Heart left ventricle (tissue), 16 donors: ENCODE results near the gene CREBBP. TPM values are rescaled to one million over a fixed set of nuclear protein-coding genes. Genes with fewer than 3 reads are reported as not detected.

ENCODE experiments used
- ATAC-seq, 4 donors: fragments of 200-7000 bp; cut with Tn5 transposase; one replicate each; pipeline ENCODE4 v1.9.1; 2020 to 2022; ENCODE audit warnings: moderate library complexity in 4 of 4, mild to moderate bottlenecking in 3 of 4, moderate number of reproducible peaks in 1 of 4
- DNase-seq, 5 donors: peaks; one replicate each; pipeline ENCODE4 v3.0.0-alpha.2; 2020
- H3K27ac ChIP-seq, 12 donors: fragments of 200-600 bp; sonication (generic) in 4 of 12; one replicate each; pipeline versions ENCODE4 v1.5.0 to v1.8.0; 2016 to 2022; ENCODE audit warnings: mild to moderate bottlenecking in 2 of 12
- H3K27me3 ChIP-seq, 9 donors: fragments of 200-600 bp; sonication (generic) in 2 of 9; one replicate each; pipeline versions ENCODE4 v1.5.1 to v1.8.0; 2016 to 2022; ENCODE audit warnings: mild to moderate bottlenecking in 3 of 9
- H3K36me3 ChIP-seq, 9 donors: fragments of 200-600 bp; sonication (generic) in 2 of 9; one replicate each; pipeline versions ENCODE4 v1.5.0 to v1.8.0; 2018 to 2022; ENCODE audit warnings: mild to moderate bottlenecking in 2 of 9
- H3K4me1 ChIP-seq, 12 donors: fragments of 200-600 bp; sonication (generic) in 4 of 12; one replicate each; pipeline versions ENCODE4 v1.5.0 to v1.8.0; 2016 to 2022; ENCODE audit warnings: mild to moderate bottlenecking in 3 of 12
- H3K4me3 ChIP-seq, 12 donors: fragments of 200-600 bp; sonication (generic) in 4 of 12; one replicate each; pipeline versions ENCODE4 v1.5.0 to v1.8.0; 2017 to 2022; ENCODE audit warnings: mild to moderate bottlenecking in 9 of 12, moderate library complexity in 4 of 12
- H3K9me3 ChIP-seq, 12 donors: fragments of 200-600 bp; sonication (generic) in 4 of 12; one replicate each; pipeline versions ENCODE4 v1.5.0 to v1.8.0; 2016 to 2022; ENCODE audit warnings: mild to moderate bottlenecking in 1 of 12
- POLR2A ChIP-seq, 2 donors: fragments of 450-650 bp; IDR thresholded peaks; one replicate each; pipeline ENCODE4 v1.6.1; 2017; ENCODE audit warnings: antibody characterized with exemption in 2 of 2, mild to moderate bottlenecking in 2 of 2, moderate library complexity in 2 of 2
- WGBS, 4 donors: extraction: QIAGEN DNeasy Blood & Tissue Kit in 2 of 4; methylation state at CpG; one replicate each; pipeline versions ENCODE4 v1.1.5 to v1.1.7; 2013 to 2018; 5-methylcytosine and 5-hydroxymethylcytosine counted together
- intact Hi-C, 10 donors: fragments of 100-400 bp; cut with DNase I; formaldehyde crosslinking; loops; one replicate each; pipeline versions ENCODE4 v1.11.1 to v1.14.2; 2022
- polyA plus RNA-seq, 2 donors: library from polyadenylated mRNA; stranded (reverse); fragments of 200-250 nt; gene quantifications; one replicate each; pipeline ENCODE4 v1.2.3, GENCODE V29; 2013
- total RNA-seq, 9 donors: library from RNA; depleted of rRNA in 2 of 9; stranded (reverse); fragments of >200 nt in 2 of 9; fragmentation: NEBNext Ultra II Directional in 3 of 9; extraction: Animal tissue kit (Norgen Biotek cat#: 25700) in 3 of 9; gene quantifications; one replicate each; pipeline versions ENCODE4 v1.1.0 to v1.2.4, GENCODE V29; 2016 to 2023
- TF ChIP-seq, protein P1 (sequence below), 12 donors: fragments of 200-600 bp; sonication (generic) in 4 of 12; IDR thresholded peaks; one replicate each; pipeline versions ENCODE4 v1.5.0 to v1.8.0; 2018 to 2022; ENCODE audit warnings: antibody characterized with exemption in 12 of 12, mild to moderate bottlenecking in 5 of 12
- donor health status: ischemic (EF 13 %, LVEDD 7.1; RV severe dilation, severe dysfunction).
- donor health status: healthy with polysubstance abuse.
- donor health status: DM: no; HTN: yes; CAD: no.
- donor health status: DM: no; HTN: no; CAD: no.
- donor health status: ischemic (EF 25% LVEDD 6.9; RV normal size, moderate dysfunction).
- donor health status: ischemic (EF 25% LVEDD 5.7; RV mildly dilated, moderate dysfunction).
- donor health status: healthy.
- donor health status: DM: yes; HTN: yes; CAD: no.
- donor health status: ischemic (EF 35%, LVEDD 5.7; RV mildly dilated, moderate dysfunction).
- donor health status: nonischemic (EF 11% LVEDD 7.7; RV severe dilation, severe dysfunction).
- donor health status: DM: yes; HTN: yes; CAD: no.
- donor health status: PGD.
- donor health status: ischemic (EF 29% LVEDD 5.4; RV normal size, mild dysfunction).
- donor health status: nonischemic (EF 23%, LVEDD 6.1; RV moderate dilation, normal function).

CREBBP gene
- total and polyA plus RNA-seq, 11 donors: 17.1 to 77.6 (median 39.6) TPM

- no peak overlapping the region for H3K27ac ChIP-seq
- WGBS, 4 donors: 92 to 95% (median 94%) methylated on average over 22 to 31 of the region's 31 CpGs
Measured at GRCh38 chr16:3728424-3729160, 151.9 kb downstream of the CREBBP start.

DNA sequence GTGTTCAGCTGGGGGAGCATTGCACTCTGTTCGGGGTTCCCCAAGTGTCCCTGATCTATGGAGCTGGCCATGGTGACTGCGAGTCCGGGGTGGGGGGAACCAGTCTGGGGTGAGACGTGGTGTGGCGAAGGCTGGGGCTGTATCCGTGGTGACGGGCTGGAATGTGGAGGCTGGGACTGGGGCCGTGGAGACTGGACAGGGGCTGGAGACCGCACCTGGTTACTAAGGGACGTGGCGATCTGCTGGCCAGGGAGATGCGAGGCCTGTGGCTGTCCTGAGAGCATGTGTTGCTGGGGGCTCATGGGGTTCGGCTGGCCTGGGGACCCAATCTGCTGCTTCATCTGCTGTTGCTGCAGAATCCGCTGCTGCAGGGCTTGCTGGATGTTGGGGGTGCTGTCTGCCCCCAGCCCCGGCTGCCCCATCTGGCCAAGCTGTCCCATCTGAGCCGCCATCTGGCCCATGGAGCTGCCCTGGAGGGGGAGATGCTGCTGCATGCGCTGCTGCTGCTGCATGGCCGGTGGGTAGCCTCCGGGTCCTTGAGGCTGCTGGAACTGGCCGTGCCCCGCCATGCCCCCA lies 152.6 kb downstream of the CREBBP start:
- no peaks in the 10 kb centered on the region for H3K9me3 ChIP-seq
- intact Hi-C loops: no loop called here
- H3K4me1 ChIP-seq: no peaks in the 10 kb centered on the region
- H3K4me3 ChIP-seq: no peak overlapping the region
- H3K27ac ChIP-seq: no peak overlapping the region
- no peaks in the 10 kb centered on the region for H3K27me3 ChIP-seq
- DNase-seq (no peak), ATAC-seq (peak in 1 of 4 donors; percentile 8)
- H3K36me3 ChIP-seq: peaks cover 0 to 72% (median 66%) of the 10 kb centered on the region in 9 donors
- WGBS, 4 donors: 87 to 91% (median 89%) methylated on average over 10 to 21 of the region's 21 CpGs
- TF ChIP-seq POLR2A (IDR thresholded peaks at IDR 0.05): no peak
- TF ChIP-seq, protein P1, sequence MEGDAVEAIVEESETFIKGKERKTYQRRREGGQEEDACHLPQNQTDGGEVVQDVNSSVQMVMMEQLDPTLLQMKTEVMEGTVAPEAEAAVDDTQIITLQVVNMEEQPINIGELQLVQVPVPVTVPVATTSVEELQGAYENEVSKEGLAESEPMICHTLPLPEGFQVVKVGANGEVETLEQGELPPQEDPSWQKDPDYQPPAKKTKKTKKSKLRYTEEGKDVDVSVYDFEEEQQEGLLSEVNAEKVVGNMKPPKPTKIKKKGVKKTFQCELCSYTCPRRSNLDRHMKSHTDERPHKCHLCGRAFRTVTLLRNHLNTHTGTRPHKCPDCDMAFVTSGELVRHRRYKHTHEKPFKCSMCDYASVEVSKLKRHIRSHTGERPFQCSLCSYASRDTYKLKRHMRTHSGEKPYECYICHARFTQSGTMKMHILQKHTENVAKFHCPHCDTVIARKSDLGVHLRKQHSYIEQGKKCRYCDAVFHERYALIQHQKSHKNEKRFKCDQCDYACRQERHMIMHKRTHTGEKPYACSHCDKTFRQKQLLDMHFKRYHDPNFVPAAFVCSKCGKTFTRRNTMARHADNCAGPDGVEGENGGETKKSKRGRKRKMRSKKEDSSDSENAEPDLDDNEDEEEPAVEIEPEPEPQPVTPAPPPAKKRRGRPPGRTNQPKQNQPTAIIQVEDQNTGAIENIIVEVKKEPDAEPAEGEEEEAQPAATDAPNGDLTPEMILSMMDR (IDR thresholded peaks at IDR 0.05): no peak

More at GRCh38 chr16:3728424-3729160, 151.9 kb downstream of the CREBBP start:
- no peak overlapping the region for H3K4me3 ChIP-seq
- TF ChIP-seq POLR2A (IDR thresholded peaks at IDR 0.05): no peak
- TF ChIP-seq, protein P1 (IDR thresholded peaks at IDR 0.05): no peak
- no peaks in the 10 kb centered on the region for H3K4me1 ChIP-seq
- peaks cover 0 to 79% (median 71%) of the 10 kb centered on the region in 9 donors for H3K36me3 ChIP-seq
- no peaks in the 10 kb centered on the region for H3K9me3 ChIP-seq
- ATAC-seq (no peak), DNase-seq (no peak)
- intact Hi-C loops: no loop called here
- H3K27me3 ChIP-seq: no peaks in the 10 kb centered on the region

- WGBS, 4 donors: 93 to 95% (median 94%) methylated on average over 32 to 33 of the region's 33 CpGs
- H3K4me3 ChIP-seq: no peak overlapping the region
- ATAC-seq (no peak), DNase-seq (no peak)
- no peaks in the 10 kb centered on the region for H3K4me1 ChIP-seq
- no peaks in the 10 kb centered on the region for H3K9me3 ChIP-seq
- H3K36me3 ChIP-seq: peaks cover 0 to 55% (median 48%) of the 10 kb centered on the region in 9 donors
- TF ChIP-seq, protein P1 (IDR thresholded peaks at IDR 0.05): no peak
- TF ChIP-seq POLR2A (IDR thresholded peaks at IDR 0.05): no peak
- no peak overlapping the region for H3K27ac ChIP-seq
- H3K27me3 ChIP-seq: no peaks in the 10 kb centered on the region
- intact Hi-C loops: no loop called here
Measured at GRCh38 chr16:3726021-3726687, 154.4 kb downstream of the CREBBP start.

- ATAC-seq: no peak
- H3K4me1 ChIP-seq: peaks cover 0 to 2% (median 0%) of the 10 kb centered on the region in 12 donors
- intact Hi-C loops: no loop called here
- no peak for DNase-seq
- H3K4me3 ChIP-seq: no peak overlapping the region
- H3K9me3 ChIP-seq: no peaks in the 10 kb centered on the region
- no peaks in the 10 kb centered on the region for H3K27me3 ChIP-seq
- no peak for TF ChIP-seq POLR2A (IDR thresholded peaks at IDR 0.05)
- peaks cover 0 to 46% (median 39%) of the 10 kb centered on the region in 9 donors for H3K36me3 ChIP-seq
- 79 to 84% (median 79%) methylated on average over 8 of the region's 8 CpGs for WGBS, 4 donors
- H3K27ac ChIP-seq: no peak overlapping the region
Measured at GRCh38 chr16:3725276-3725675, 155.2 kb downstream of the CREBBP start.
